Effector memory CD4-positive, alpha-beta T cell (primary cell): ENCODE results near the gene ASTN2.

Experiments used
- DNase-seq, 3 donors: peaks; one replicate each; pipeline ENCODE4 v3.0.0-alpha.2; 2020
- H3K27ac ChIP-seq: 2 replicates; pipeline ENCODE4 v1.7.0; 2013; ENCODE audit warnings: mild to moderate bottlenecking, low read length, moderate library complexity; ENCODE audit not compliant: insufficient read depth, poor library complexity, severe bottlenecking
- H3K27me3 ChIP-seq: replicated peaks from 2 replicates; pipeline ENCODE4 v1.7.0; 2013; ENCODE audit warnings: mild to moderate bottlenecking, low read length; ENCODE audit not compliant: insufficient read depth, control insufficient read depth, poor library complexity, severe bottlenecking
- H3K36me3 ChIP-seq: 2 replicates; pipeline ENCODE4 v1.7.0; 2013; ENCODE audit warnings: mild to moderate bottlenecking, low read length, moderate library complexity; ENCODE audit not compliant: control insufficient read depth, insufficient read depth
- H3K4me1 ChIP-seq: 2 replicates; pipeline ENCODE4 v1.7.0; 2013; ENCODE audit warnings: low read length, mild to moderate bottlenecking; ENCODE audit not compliant: control insufficient read depth, insufficient read depth, poor library complexity, severe bottlenecking
- H3K4me3 ChIP-seq: 2 replicates; pipeline ENCODE4 v1.7.0; 2013; ENCODE audit warnings: low read length, low read depth, mild to moderate bottlenecking; ENCODE audit not compliant: insufficient read depth, poor library complexity, severe bottlenecking
- H3K9me3 ChIP-seq: 2 replicates; pipeline ENCODE4 v1.7.0; 2013; ENCODE audit warnings: mild to moderate bottlenecking, low read length, moderate library complexity; ENCODE audit not compliant: control insufficient read depth

Gene ASTN2

GRCh38 chr9:116791326-116791725 lies 623.5 kb downstream of the ASTN2 start:
- no peaks in the 10 kb centered on the region for H3K4me1 ChIP-seq
- no peaks in the 10 kb centered on the region for H3K27me3 ChIP-seq
- H3K9me3 ChIP-seq: no peaks in the 10 kb centered on the region
- H3K27ac ChIP-seq: no peak overlapping the region
- no peaks in the 10 kb centered on the region for H3K36me3 ChIP-seq
- no peak overlapping the region for H3K4me3 ChIP-seq
- no peak for DNase-seq

DNA sequence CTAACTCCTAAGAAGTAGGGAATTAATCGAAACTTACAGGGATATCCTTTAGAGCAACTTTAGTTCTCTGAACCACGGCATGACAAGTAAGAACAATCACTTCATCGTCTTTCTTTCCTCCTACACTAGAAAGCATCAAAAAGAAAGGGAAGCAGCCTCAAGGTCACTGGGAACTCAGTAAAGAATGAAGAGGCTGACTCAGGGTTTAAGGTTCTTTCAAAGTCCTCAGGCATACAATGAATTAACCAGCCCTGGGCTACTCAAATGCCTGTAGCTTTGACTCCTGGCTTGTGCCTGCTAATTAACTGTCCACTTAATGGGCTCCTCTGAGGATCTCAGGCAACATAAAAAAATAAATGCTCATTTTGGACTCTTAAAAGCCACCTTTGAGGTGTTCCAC lies 625.8 kb downstream of the ASTN2 start:
- H3K9me3 ChIP-seq: no peaks in the 10 kb centered on the region
- H3K27me3 ChIP-seq: no peaks in the 10 kb centered on the region
- no peaks in the 10 kb centered on the region for H3K4me1 ChIP-seq
- no peaks in the 10 kb centered on the region for H3K36me3 ChIP-seq
- H3K4me3 ChIP-seq: no peak overlapping the region
- H3K27ac ChIP-seq: no peak overlapping the region
- DNase-seq: no peak

- no peaks in the 10 kb centered on the region for H3K27me3 ChIP-seq
- no peak overlapping the region for H3K27ac ChIP-seq
- no peak for DNase-seq
- H3K4me1 ChIP-seq: no peaks in the 10 kb centered on the region
- H3K36me3 ChIP-seq: no peaks in the 10 kb centered on the region
- H3K4me3 ChIP-seq: no peak overlapping the region
- no peaks in the 10 kb centered on the region for H3K9me3 ChIP-seq
Observed at GRCh38 chr9:116786737-116787136, 628.1 kb downstream of the ASTN2 start.

DNA sequence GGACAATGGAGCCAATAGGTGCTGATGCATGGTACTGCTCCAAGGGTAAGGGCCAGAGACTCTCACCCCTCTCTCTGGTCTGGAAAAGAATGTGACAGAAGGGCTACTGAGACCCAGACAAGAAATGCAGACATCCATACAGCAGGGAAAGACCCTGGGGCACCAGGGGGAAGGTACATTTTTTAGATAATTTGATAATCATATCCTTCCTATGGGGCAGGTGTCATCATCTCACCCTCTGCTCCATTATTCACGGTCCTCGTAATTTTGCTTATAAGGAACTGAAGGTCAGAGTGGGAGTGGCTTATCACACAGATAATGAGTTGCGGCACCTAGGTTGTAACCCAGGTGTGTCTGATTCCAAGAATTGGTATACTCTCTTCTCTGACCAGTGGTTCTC lies 637.7 kb downstream of the ASTN2 start:
- Histone ChIP-seq H3K27ac (no peak overlapping the region), H3K4me1 (no peaks in the 10 kb centered on the region), H3K27me3 (no peaks in the 10 kb centered on the region), H3K36me3 (no peaks in the 10 kb centered on the region), H3K4me3 (no peak overlapping the region), H3K9me3 (no peaks in the 10 kb centered on the region)
- no peak for DNase-seq

DNA sequence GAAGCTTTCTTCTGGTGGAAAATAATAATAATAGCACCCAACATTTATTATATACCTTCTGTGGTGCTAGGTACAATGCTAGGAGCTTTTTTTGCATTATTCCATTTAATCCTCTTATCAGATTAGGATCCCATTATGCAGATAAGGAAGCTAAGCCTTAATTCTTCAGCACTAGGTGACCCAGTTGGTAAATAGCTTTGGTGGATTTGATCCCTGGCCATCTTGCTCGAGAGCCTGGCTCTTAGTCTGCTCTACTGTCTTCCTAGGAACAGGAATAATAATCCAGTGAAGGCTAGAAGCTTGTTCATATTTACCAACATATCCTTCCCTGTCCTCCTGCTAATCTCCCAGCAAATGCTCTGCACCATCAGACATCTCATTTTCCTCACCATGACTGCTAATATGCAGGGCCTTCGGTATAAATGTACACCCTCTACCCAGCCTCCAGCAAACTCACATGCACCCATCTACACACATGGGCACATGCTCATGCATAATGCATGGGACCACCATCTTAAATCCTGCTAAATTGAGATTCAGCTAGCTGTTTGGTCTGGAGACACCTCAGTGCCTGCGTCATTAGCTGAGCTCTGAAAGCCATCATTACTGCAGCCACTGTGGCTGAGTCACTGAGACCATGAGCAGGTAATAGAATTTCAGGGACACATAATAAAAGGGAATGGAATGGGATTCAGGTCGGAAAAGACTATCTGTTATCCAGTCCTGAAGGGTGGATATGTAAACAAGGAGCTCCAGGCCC lies 640.3 kb downstream of the ASTN2 start:
- H3K27me3 ChIP-seq: no peaks in the 10 kb centered on the region
- no peaks in the 10 kb centered on the region for H3K4me1 ChIP-seq
- no peak overlapping the region for H3K4me3 ChIP-seq
- no peak for DNase-seq
- no peaks in the 10 kb centered on the region for H3K36me3 ChIP-seq
- H3K27ac ChIP-seq: no peak overlapping the region
- H3K9me3 ChIP-seq: no peaks in the 10 kb centered on the region

- no peak for DNase-seq
- no peaks in the 10 kb centered on the region for H3K9me3 ChIP-seq
- no peaks in the 10 kb centered on the region for H3K4me1 ChIP-seq
- no peaks in the 10 kb centered on the region for H3K36me3 ChIP-seq
- H3K27ac ChIP-seq: no peak overlapping the region
- H3K4me3 ChIP-seq: no peak overlapping the region
- H3K27me3 ChIP-seq: no peaks in the 10 kb centered on the region
Observed at GRCh38 chr9:116767219-116767618, 647.6 kb downstream of the ASTN2 start.

DNA sequence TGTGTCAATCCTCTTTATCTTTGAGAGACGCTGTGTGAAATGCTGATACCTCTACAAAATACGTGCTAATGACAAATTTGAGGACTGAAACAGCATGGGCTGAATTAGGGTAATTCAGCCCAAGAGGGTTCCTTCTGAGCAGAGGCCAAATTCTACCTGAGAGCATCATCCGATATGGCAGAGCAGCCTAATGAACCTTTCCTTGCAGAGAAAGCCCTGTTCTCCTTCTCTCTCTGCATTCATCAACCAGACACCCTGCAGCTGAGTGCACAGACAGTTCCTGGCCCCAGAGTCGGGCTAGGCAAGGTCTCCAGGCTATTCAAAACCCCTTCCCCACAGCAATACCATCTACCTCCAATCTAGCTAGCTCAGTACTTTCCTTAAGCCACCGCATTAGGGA lies 649.8 kb downstream of the ASTN2 start:
- Histone ChIP-seq H3K27ac (no peak overlapping the region), H3K4me1 (no peaks in the 10 kb centered on the region), H3K9me3 (no peaks in the 10 kb centered on the region), H3K27me3 (no peaks in the 10 kb centered on the region), H3K4me3 (no peak overlapping the region), H3K36me3 (no peaks in the 10 kb centered on the region)
- DNase-seq: no peak

DNA sequence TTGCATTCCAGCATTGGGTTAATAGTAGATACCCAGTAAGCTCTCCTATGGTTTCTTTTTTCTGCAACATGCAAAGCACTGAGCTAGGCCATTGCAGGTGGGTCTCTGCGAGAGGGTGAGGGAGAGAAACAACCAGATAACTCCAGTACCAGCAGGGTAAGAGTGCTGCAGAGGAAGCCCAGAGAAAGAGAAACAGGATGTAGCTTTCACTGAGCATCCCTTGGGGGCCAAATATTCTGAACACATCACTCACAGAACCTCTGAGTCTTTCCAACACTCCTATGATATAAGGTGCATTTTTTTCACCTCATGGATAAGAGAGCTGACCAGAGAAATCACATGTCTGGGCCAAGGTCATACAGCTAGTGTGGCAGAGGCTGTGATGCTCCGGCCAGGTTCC lies 651.1 kb downstream of the ASTN2 start:
- H3K9me3 ChIP-seq: no peaks in the 10 kb centered on the region
- no peak overlapping the region for H3K4me3 ChIP-seq
- no peaks in the 10 kb centered on the region for H3K27me3 ChIP-seq
- no peaks in the 10 kb centered on the region for H3K36me3 ChIP-seq
- no peak overlapping the region for H3K27ac ChIP-seq
- no peak for DNase-seq
- H3K4me1 ChIP-seq: no peaks in the 10 kb centered on the region

DNA sequence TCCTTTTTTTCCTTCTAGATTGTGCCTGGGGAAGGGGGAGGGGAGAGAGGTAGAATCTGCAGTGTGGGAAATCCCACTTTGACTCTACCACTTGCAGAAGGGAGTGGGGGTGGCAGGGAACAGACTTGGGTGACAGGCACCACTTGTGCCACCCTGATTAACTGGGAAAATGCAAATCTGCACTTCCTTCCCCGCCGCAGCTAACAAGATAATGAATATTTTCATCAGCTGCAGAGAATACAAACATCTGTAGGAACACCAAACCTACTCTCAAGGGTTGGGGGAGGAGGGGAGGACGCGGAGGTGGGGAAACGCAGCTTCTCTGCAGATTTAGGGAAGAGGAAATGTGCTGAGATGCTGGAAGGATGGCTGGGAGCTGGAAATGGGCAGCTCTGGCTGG lies 654.2 kb downstream of the ASTN2 start:
- Histone ChIP-seq H3K27me3 (no peaks in the 10 kb centered on the region), H3K4me3 (no peak overlapping the region), H3K27ac (no peak overlapping the region), H3K4me1 (no peaks in the 10 kb centered on the region), H3K36me3 (no peaks in the 10 kb centered on the region), H3K9me3 (no peaks in the 10 kb centered on the region)
- no peak for DNase-seq

- no peaks in the 10 kb centered on the region for H3K27me3 ChIP-seq
- no peak overlapping the region for H3K4me3 ChIP-seq
- H3K9me3 ChIP-seq: no peaks in the 10 kb centered on the region
- no peaks in the 10 kb centered on the region for H3K4me1 ChIP-seq
- no peak for DNase-seq
- H3K36me3 ChIP-seq: no peaks in the 10 kb centered on the region
- no peak overlapping the region for H3K27ac ChIP-seq
Observed at GRCh38 chr9:116757030-116757429, 657.8 kb downstream of the ASTN2 start.
